ENCODE measurements around the gene HEMK1.
A peak's percentile ranks its signal among the peaks of the same experiment; 100 is the strongest.

HEMK1 gene

GRCh38 chr3:50592568-50592967 lies 23.2 kb downstream of the HEMK1 start:
- Histone ChIP-seq H3K27ac (no peak overlapping the region), H3K27me3 (no peaks in the 10 kb centered on the region), H3K4me3 (no peak overlapping the region), H3K4me1 (peaks cover 0 to 18% (median 6%) of the 10 kb centered on the region in 4 donors), H3K9me3 (no peaks in the 10 kb centered on the region), H3K36me3 (no peaks in the 10 kb centered on the region)
- no peak for TF ChIP-seq CTCF (IDR thresholded peaks at IDR 0.05)
- intact Hi-C loops (cut with DNase I; ENCODE audit: low total_unique reads), result no loop called here
- DNase-seq, result no peak

DNA sequence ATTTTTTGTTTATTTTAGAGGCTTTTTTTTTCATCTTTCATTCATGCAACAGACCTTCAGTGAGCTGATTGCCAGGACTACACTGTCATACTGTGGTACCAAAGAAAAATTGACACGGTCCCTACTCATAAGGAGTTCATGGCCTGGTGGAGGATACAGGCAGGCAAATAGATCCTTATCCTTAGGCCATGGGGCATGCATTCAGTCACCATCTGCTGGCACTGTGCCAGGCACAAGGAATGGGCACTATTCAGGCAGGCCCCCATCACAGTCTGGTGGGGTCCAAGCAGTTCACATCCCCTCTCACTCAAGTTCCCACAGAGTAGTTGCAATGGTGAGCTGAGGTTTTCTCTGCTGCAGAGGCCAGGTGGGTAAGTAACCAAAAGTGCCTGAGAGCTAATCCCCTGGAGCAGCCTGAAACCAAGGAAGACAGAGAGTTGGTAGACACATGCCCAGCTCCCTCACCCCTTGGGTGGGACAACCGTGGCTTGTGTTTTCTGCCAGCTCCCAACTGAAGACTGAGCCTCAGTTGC lies 25.0 kb downstream of the HEMK1 start:
- Histone ChIP-seq H3K36me3 (no peaks in the 10 kb centered on the region), H3K9me3 (no peaks in the 10 kb centered on the region), H3K4me3 (no peak overlapping the region), H3K27ac (no peak overlapping the region), H3K27me3 (no peaks in the 10 kb centered on the region), H3K4me1 (peaks cover 0 to 16% (median 6%) of the 10 kb centered on the region in 4 donors)
- no peak for DNase-seq
- intact Hi-C loops (cut with DNase I; ENCODE audit: low total_unique reads), result no loop called here
- TF ChIP-seq CTCF (IDR thresholded peaks at IDR 0.05), result no peak

DNA sequence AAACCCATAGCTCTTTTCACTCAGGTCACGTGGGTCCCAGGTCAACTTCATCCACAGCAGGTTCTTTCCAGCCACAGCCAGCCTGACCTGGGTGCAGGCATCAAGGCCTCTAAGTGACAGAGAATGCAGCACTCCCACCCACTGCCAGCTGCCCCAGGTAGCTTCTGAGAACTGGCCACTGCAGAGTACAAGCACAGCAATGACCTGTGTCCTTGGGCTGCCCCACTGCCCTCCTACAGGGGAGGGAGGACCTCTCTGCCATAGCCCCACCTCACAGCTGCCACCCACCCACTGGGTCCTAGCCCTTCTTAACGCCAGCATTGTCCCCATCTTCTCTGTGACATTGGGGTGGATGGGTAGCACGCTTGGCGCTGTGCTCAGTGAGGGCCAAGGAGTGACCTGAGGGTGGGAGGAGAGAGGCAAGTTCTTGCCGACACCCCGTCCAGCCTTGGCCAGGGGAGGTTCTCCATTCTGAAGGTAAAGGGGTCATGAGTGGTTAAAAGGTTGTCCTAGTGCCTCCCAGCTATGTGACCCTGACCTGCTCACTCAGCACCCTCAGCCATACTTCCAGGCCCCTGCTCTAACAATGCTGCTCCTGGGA lies 29.9 kb downstream of the HEMK1 start:
- Histone ChIP-seq H3K4me1 (peaks cover 9 to 52% (median 32%) of the 10 kb centered on the region in 4 donors), H3K4me3 (no peak overlapping the region), H3K27me3 (no peaks in the 10 kb centered on the region), H3K36me3 (peaks cover 0 to 2% (median 0%) of the 10 kb centered on the region in 3 donors), H3K27ac (peak overlapping the region; percentile 84 to 96), H3K9me3 (no peaks in the 10 kb centered on the region)
- DNase-seq, result no peak
- no peak for TF ChIP-seq CTCF (IDR thresholded peaks at IDR 0.05)
- intact Hi-C loops (cut with DNase I; ENCODE audit: low total_unique reads), result no loop called here

GRCh38 chr3:50599716-50600118 lies 30.4 kb downstream of the HEMK1 start:
- DNase-seq, result no peak
- intact Hi-C loops (cut with DNase I; ENCODE audit: low total_unique reads), result no loop called here
- H3K4me1 ChIP-seq, result peaks cover 9 to 57% (median 34%) of the 10 kb centered on the region in 4 donors

GRCh38 chr3:50600141-50600753 lies 30.9 kb downstream of the HEMK1 start:
- Histone ChIP-seq H3K36me3 (peaks cover 0 to 10% (median 0%) of the 10 kb centered on the region in 3 donors), H3K4me3 (no peak overlapping the region), H3K4me1 (peaks cover 9 to 63% (median 37%) of the 10 kb centered on the region in 4 donors), H3K27me3 (no peaks in the 10 kb centered on the region), H3K9me3 (no peaks in the 10 kb centered on the region), H3K27ac (peak overlapping the region; percentile 84 to 96)
- no peak for TF ChIP-seq CTCF (IDR thresholded peaks at IDR 0.05)
- intact Hi-C loops (cut with DNase I; ENCODE audit: low total_unique reads), result no loop called here
- no peak for DNase-seq

More at GRCh38 chr3:50599716-50600118, 30.4 kb downstream of the HEMK1 start:
- Histone ChIP-seq H3K4me3 (no peak overlapping the region), H3K9me3 (no peaks in the 10 kb centered on the region), H3K36me3 (peaks cover 0 to 7% (median 0%) of the 10 kb centered on the region in 3 donors), H3K27me3 (no peaks in the 10 kb centered on the region), H3K27ac (peak overlapping the region; percentile 84 to 96)
- TF ChIP-seq CTCF (IDR thresholded peaks at IDR 0.05), result no peak
